ENCODE results near the gene SOX15. TPM values are rescaled to one million over a fixed set of nuclear protein-coding genes. Genes with fewer than 3 reads are reported as not detected.
A peak's percentile ranks its signal among the peaks of the same experiment; 100 is the strongest.

The SOX15 gene
- total and polyA plus RNA-seq, 7 experiments from 2014 or later = 0.44 to 1.6 (median 0.56) TPM; not detected in 2

DNA sequence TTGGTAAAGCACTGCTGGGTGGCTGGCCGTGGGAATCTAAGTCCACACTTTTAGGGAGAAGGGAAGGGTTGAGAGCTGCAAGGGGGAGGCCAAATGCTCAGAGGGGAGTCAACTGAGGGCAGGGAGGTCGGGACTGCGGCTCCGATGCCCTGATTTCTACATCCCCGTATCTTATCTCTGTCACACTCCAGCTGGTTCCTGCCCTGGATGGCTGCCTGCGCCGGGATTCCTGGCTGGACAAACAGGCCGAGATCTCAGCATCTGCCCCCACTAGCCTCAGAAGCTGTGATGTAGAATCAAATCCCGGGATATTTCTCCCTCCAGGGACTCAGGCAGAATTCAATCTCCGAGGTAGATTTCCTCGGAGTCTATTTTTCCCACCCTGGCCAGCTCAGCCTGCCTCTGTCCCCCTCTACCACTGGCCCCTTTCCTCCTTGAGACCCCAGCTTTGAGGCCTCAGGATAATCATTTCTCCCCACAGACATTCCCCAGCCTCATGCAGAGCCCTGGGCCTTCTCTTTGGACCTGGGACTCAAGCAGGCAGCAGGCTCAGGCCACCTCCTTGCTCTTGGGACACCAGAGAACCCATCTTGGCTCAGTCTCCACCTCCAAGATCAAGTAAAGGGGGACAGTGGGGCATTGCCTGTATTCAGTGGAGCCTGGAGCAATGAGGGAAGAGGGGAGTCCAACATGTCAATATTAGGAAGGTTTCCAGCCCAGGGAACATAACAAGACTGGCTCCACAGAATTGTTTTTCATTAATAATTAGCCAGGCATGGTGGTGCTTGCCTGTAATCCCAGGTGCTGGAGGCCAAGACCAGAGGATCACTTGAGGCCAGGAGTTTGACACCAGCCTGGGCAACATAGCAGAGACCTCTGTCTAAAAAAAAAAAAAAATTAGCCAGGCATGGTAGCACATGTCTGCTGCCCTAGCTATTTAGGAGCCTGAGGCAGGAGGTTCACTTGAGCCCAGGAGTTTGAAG lies 41.8 kb upstream of the SOX15 start:
- DNase-seq (no peak), ATAC-seq (no peak)
- no peaks in the 10 kb centered on the region for H3K36me3 Mint-ChIP-seq
- no peak overlapping the region for H3K27ac Mint-ChIP-seq
- ChIA-PET CTCF (interaction anchor here (0.5 to 2.8 kb wide), 6 partner anchors 11 to 82 kb away, joined by 3 to 25 read pairs (median 6); partner anchors contain the start of genes FXR2, TP53 and WRAP53), POLR2A (interaction anchor here (1.0 to 3.6 kb wide), 4 partner anchors 16 to 56 kb away, joined by 3 to 31 read pairs (median 5); partner anchors contain the start of genes FXR2, TP53 and WRAP53)
- intact Hi-C loops (cut with micrococcal nuclease) = loop anchor here (1.0 to 2.0 kb wide), 2 partner anchors 41 to 57 kb away; partner anchors contain the start of gene WRAP53 (in 2 of the 2)
- Histone ChIP-seq H3K9me3 (ENCODE audit: control insufficient read depth in 2 of 3, low read length in 3 of 3) (no peaks in the 10 kb centered on the region), H3K27me3 (ENCODE audit: control insufficient read depth in 2 of 2, insufficient read depth in 2 of 2, low read length in 2 of 2) (no peaks in the 10 kb centered on the region), H3K4me1 (ENCODE audit: control insufficient read depth in 2 of 2, insufficient read depth in 2 of 2, low read length in 2 of 2) (peaks cover 3% of the 10 kb centered on the region in 2 donors), H3K4me3 (ENCODE audit: low read length) (no peak overlapping the region), H3K36me3 (ENCODE audit: control insufficient read depth in 2 of 3, insufficient read depth in 3 of 3, low read length in 3 of 3) (peaks cover 0 to 3% (median 0%) of the 10 kb centered on the region in 3 experiments), H3K27ac (ENCODE audit: low read depth, low read length) (no peak overlapping the region)
- peaks cover 0 to 2% (median 0%) of the 10 kb centered on the region in 5 donors for H3K27me3 Mint-ChIP-seq
- no peaks in the 10 kb centered on the region for H3K9me3 Mint-ChIP-seq
- H3K4me1 Mint-ChIP-seq = peaks cover 4 to 12% (median 12%) of the 10 kb centered on the region in 7 donors
- H3K4me3 Mint-ChIP-seq = no peak overlapping the region

DNA sequence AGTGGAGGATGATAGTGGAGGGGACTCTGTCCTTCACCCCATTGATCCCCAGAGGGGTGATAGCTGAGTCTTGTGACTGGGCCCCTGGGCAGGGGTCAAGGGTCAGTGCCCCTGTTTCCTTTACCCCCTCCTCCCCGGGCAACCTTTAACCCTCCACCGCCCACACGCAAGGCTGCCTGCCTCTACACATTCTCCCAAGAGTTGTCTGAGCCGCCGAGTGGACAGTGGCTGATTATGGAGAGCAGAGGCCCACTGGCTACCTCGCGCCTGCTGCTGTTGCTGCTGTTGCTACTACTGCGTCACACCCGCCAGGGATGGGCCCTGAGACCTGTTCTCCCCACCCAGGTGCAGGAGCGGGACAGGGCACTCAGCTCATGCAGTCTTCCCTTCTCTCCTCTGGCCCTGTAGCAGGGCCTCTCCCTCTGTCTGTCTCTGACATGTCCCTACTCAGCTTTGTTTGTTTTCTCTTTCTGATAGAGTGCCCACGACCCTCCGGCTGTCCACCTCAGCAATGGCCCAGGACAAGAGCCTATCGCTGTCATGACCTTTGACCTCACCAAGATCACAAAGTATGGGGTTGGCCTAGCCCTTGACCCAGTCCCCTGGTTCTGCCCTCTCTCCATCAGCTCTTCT lies 40.2 kb upstream of the SOX15 start, which contains the start of gene SHBG:
SHBG (plus strand) TSS at position 197 of the 633 bp plus-strand sequence; CDS start at position 235, 38 bp downstream.
- CTCF ChIA-PET = interaction anchor here (0.5 kb wide), 1 partner anchor 359 kb away, joined by 5 read pairs; no protein-coding TSS in a partner anchor
- Mint-ChIP-seq H3K27ac (peak within 1 kb of the TSS in 3 of 9 donors; percentile 1 to 85 (median 52)), H3K9me3 (no peaks in the 10 kb centered on the region), H3K27me3 (no peaks in the 10 kb centered on the region), H3K36me3 (peaks cover 0 to 3% (median 0%) of the 10 kb centered on the region in 5 donors), H3K4me3 (peak within 1 kb of the TSS in 8 of 10 donors; percentile 4 to 49 (median 25)), H3K4me1 (peaks cover 7 to 19% (median 18%) of the 10 kb centered on the region in 7 donors)
- no peaks in the 10 kb centered on the region for H3K27me3 ChIP-seq (ENCODE audit: control insufficient read depth in 2 of 2, insufficient read depth in 2 of 2, low read length in 2 of 2)
- POLR2A ChIA-PET = interaction anchor here (1.1 to 3.6 kb wide), 4 partner anchors 15 to 227 kb away, joined by 3 to 31 read pairs (median 4); partner anchors contain the start of genes ATP1B2, FXR2, TP53 and WRAP53
- H3K9me3 ChIP-seq (ENCODE audit: control insufficient read depth in 2 of 3, low read length in 3 of 3) = no peaks in the 10 kb centered on the region
- ATAC-seq (no peak), DNase-seq (no peak)
- no peak within 1 kb of the TSS for H3K4me3 ChIP-seq (ENCODE audit: low read length)
- H3K27ac ChIP-seq (ENCODE audit: low read depth, low read length) = no peak within 1 kb of the TSS
- peaks cover 5% of the 10 kb centered on the region in 2 donors for H3K4me1 ChIP-seq (ENCODE audit: control insufficient read depth in 2 of 2, insufficient read depth in 2 of 2, low read length in 2 of 2)
- peaks cover 0 to 3% (median 0%) of the 10 kb centered on the region in 3 experiments for H3K36me3 ChIP-seq (ENCODE audit: control insufficient read depth in 2 of 3, insufficient read depth in 3 of 3, low read length in 3 of 3)
- intact Hi-C loops (cut with micrococcal nuclease) = no loop called here

DNA sequence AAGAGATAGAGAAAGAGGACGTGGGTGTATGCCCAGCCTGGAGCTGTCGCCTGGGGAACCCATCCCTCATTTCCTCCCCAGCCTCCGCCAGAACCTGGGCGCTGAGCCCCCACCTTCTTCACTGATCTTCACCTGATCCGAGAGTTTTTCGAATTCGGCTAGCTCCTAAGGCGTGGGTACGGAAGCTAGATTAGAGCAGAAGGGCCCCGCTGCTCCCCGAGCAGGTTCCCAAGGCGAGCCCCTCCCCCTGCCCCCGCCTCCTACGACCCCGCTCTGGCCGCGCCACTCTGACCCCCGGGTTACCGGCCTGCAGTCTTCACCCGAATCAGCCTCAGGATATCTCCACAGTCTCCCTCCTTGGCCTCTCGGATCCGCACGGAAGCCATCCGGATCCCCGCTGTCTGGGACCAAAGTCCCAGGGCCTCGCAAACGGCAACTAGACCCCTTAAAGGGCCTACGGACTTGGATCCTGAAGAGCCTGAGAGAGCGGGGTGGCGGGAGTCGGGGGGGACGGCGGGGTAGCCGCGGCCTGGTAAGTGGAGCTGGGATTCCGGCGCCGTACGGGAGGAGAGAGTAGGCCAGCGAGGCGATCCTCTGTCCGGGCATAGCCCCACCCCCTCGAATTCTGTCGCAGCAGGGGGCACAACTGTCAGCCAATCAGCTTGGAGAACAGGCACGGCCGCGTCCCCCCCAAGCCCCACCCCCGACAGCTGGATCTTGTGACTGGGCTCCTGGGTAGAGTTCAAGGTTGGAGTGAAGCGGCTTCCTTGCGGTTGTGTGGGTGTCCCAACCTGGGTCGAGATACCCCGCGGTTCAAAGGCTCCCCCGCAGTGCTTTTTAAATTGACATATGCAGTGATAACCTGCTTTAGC lies 37.6 kb upstream of the SOX15 start, which contains the start of gene SAT2:
SAT2 (minus strand) TSS at position 572 of the 872 bp plus-strand sequence; CDS start at position 386, 186 bp downstream.
- H3K36me3 Mint-ChIP-seq = peaks cover 0 to 3% (median 0%) of the 10 kb centered on the region in 5 donors
- intact Hi-C loops (cut with micrococcal nuclease) = loop anchor here (1.0 kb wide), 3 partner anchors 12 to 61 kb away; partner anchors contain the start of genes ATP1B2 (in 2 of the 2) and WRAP53 (in 2 of the 2)
- Histone ChIP-seq H3K36me3 (ENCODE audit: control insufficient read depth in 2 of 3, insufficient read depth in 3 of 3, low read length in 3 of 3) (peaks cover 0 to 3% (median 0%) of the 10 kb centered on the region in 3 experiments), H3K4me1 (ENCODE audit: control insufficient read depth in 2 of 2, insufficient read depth in 2 of 2, low read length in 2 of 2) (peaks cover 5% of the 10 kb centered on the region in 2 donors), H3K9me3 (ENCODE audit: control insufficient read depth in 2 of 3, low read length in 3 of 3) (no peaks in the 10 kb centered on the region), H3K27me3 (ENCODE audit: control insufficient read depth in 2 of 2, insufficient read depth in 2 of 2, low read length in 2 of 2) (no peaks in the 10 kb centered on the region), H3K27ac (ENCODE audit: low read depth, low read length) (peak within 1 kb of the TSS; percentile 93), H3K4me3 (ENCODE audit: low read length) (peak within 1 kb of the TSS; percentile 79)
- ATAC-seq (peak; percentile 97), DNase-seq (peak; percentile 47 to 87 (median 72))
- H3K4me1 Mint-ChIP-seq = peaks cover 7 to 19% (median 17%) of the 10 kb centered on the region in 7 donors
- H3K27me3 Mint-ChIP-seq = no peaks in the 10 kb centered on the region
- ChIA-PET POLR2A (interaction anchor here (0.7 to 3.0 kb wide), 20 partner anchors 7 to 255 kb away, joined by 3 to 76 read pairs (median 4); partner anchors contain the start of genes ATP1B2, FXR2, MPDU1 and POLR2A), CTCF (interaction anchor here (0.6 to 2.2 kb wide), 9 partner anchors 8 to 576 kb away, joined by 3 to 18 read pairs (median 3); partner anchors contain the start of genes FXR2, SOX15, TP53 and WRAP53)
- peak within 1 kb of the TSS; percentile 75 to 95 (median 87) for H3K27ac Mint-ChIP-seq
- peak within 1 kb of the TSS; percentile 90 to 96 (median 94) for H3K4me3 Mint-ChIP-seq
- H3K9me3 Mint-ChIP-seq = no peaks in the 10 kb centered on the region

DNA sequence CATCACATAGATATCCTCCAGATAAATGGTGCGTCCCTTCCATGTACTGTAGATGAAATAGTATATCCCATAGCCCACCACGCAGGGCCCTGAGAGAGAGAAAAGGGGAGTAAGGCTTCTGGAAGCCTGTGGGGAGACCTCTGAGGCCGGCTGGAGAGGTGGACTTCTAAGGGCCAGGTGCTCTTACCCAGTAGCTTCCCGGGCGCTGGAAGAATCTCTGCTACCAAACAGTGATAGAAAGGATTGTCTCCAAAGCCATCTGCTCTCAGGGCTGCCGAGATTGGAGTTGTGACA lies 37.0 kb upstream of the SOX15 start:
- H3K27ac ChIP-seq (ENCODE audit: low read depth, low read length) = peak overlapping the region; percentile 93
- peak overlapping the region; percentile 75 to 95 (median 87) for H3K27ac Mint-ChIP-seq
- ATAC-seq = no peak
- H3K27me3 Mint-ChIP-seq = no peaks in the 10 kb centered on the region
- peak overlapping the region; percentile 90 to 96 (median 94) for H3K4me3 Mint-ChIP-seq
- ChIA-PET CTCF (interaction anchor here (0.6 to 2.2 kb wide), 4 partner anchors 8 to 61 kb away, joined by 3 to 18 read pairs (median 4); partner anchors contain the start of genes TP53 and WRAP53), POLR2A (interaction anchor here (0.7 to 3.0 kb wide), 10 partner anchors 8 to 143 kb away, joined by 3 to 76 read pairs (median 5); partner anchors contain the start of genes ATP1B2, FXR2, POLR2A and TP53)
- no peaks in the 10 kb centered on the region for H3K9me3 Mint-ChIP-seq
- H3K36me3 ChIP-seq (ENCODE audit: control insufficient read depth in 2 of 3, insufficient read depth in 3 of 3, low read length in 3 of 3) = peaks cover 0 to 3% (median 0%) of the 10 kb centered on the region in 3 experiments
- intact Hi-C loops (cut with micrococcal nuclease) = loop anchor here (1.0 kb wide), 3 partner anchors 12 to 61 kb away; partner anchors contain the start of genes ATP1B2 (in 2 of the 2) and WRAP53 (in 2 of the 2)
- no peak for DNase-seq
- no peaks in the 10 kb centered on the region for H3K27me3 ChIP-seq (ENCODE audit: control insufficient read depth in 2 of 2, insufficient read depth in 2 of 2, low read length in 2 of 2)
- H3K4me3 ChIP-seq (ENCODE audit: low read length) = peak overlapping the region; percentile 79
- peaks cover 0 to 3% (median 0%) of the 10 kb centered on the region in 5 donors for H3K36me3 Mint-ChIP-seq
- H3K4me1 ChIP-seq (ENCODE audit: control insufficient read depth in 2 of 2, insufficient read depth in 2 of 2, low read length in 2 of 2) = peaks cover 5% of the 10 kb centered on the region in 2 donors
- peaks cover 7 to 19% (median 16%) of the 10 kb centered on the region in 7 donors for H3K4me1 Mint-ChIP-seq
- H3K9me3 ChIP-seq (ENCODE audit: control insufficient read depth in 2 of 3, low read length in 3 of 3) = no peaks in the 10 kb centered on the region

GRCh38 chr17:7626307-7626706 lies 36.4 kb upstream of the SOX15 start:
- intact Hi-C loops (cut with micrococcal nuclease) = no loop called here
- Mint-ChIP-seq H3K4me3 (peak overlapping the region; percentile 90 to 96 (median 94)), H3K9me3 (no peaks in the 10 kb centered on the region), H3K4me1 (peaks cover 7 to 19% (median 16%) of the 10 kb centered on the region in 7 donors), H3K36me3 (peaks cover 0 to 3% (median 0%) of the 10 kb centered on the region in 5 donors), H3K27ac (peak overlapping the region in 7 of 9 donors; percentile 41 to 91 (median 85)), H3K27me3 (no peaks in the 10 kb centered on the region)
- ChIA-PET POLR2A (interaction anchor here (1.0 to 3.0 kb wide), 6 partner anchors 9 to 77 kb away, joined by 4 to 76 read pairs (median 9); partner anchors contain the start of genes FXR2, TP53 and WRAP53), CTCF (interaction anchor here (0.6 to 2.2 kb wide), 2 partner anchors 11 to 61 kb away, joined by 4 to 18 read pairs; partner anchors contain the start of genes TP53 and WRAP53)
- no peaks in the 10 kb centered on the region for H3K27me3 ChIP-seq (ENCODE audit: control insufficient read depth in 2 of 2, insufficient read depth in 2 of 2, low read length in 2 of 2)
- peaks cover 0 to 3% (median 0%) of the 10 kb centered on the region in 3 experiments for H3K36me3 ChIP-seq (ENCODE audit: control insufficient read depth in 2 of 3, insufficient read depth in 3 of 3, low read length in 3 of 3)
- no peak for DNase-seq
- H3K27ac ChIP-seq (ENCODE audit: low read depth, low read length) = peak overlapping the region; percentile 93
- peaks cover 5% of the 10 kb centered on the region in 2 donors for H3K4me1 ChIP-seq (ENCODE audit: control insufficient read depth in 2 of 2, insufficient read depth in 2 of 2, low read length in 2 of 2)
- H3K9me3 ChIP-seq (ENCODE audit: control insufficient read depth in 2 of 3, low read length in 3 of 3) = no peaks in the 10 kb centered on the region
- no peak overlapping the region for H3K4me3 ChIP-seq (ENCODE audit: low read length)
- peak; percentile 12 for ATAC-seq

Data from naive thymus-derived CD4-positive, alpha-beta T cell (primary cell).